SHP77 treated with DMSO at 0.1 percent for 48 hours (cell line): ENCODE data around the gene USPL1.

Source experiments
- DNase-seq: peaks from one replicate; lab custom pipeline; 2025; lab: John Stamatoyannopoulos, UW

The USPL1 gene

DNA sequence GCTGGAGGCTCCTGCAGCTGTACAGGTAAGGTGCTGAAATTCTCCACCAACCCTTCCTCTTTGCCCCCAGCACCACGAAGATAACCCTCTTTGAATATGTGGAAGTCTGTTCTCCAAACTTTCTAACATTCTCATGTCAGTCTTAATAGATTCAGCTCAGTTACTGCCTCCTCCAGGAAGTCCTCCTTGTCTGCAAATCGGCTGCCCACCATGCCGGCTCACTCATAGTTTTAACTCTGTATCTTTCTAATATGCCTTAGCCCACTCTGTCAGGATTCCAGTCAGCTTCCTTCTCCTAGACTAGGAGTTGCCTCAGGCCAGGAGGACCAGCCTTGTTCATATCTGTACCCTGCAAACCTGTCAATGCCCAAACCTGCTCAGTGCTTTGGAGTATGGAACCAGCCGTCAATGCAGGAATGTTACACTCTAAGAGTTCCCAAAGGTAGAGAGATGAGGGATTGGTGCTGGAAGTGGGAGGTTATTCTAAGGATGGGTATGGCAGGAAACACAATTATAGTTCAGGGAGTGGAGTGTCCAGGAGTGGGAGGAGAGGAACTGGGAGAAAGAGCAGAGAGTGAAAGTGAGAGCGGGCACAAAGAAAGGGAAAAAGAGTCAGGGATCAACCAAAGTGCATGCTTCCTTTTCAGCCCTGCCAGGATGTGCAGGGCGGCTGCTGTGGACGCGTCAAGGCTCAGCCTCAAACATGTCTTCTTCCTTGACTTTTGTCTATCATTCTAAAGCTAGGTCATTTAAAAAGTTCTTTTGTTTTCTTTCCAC is 79.6 kb downstream of the USPL1 start:
- DNase-seq = no peak

DNA sequence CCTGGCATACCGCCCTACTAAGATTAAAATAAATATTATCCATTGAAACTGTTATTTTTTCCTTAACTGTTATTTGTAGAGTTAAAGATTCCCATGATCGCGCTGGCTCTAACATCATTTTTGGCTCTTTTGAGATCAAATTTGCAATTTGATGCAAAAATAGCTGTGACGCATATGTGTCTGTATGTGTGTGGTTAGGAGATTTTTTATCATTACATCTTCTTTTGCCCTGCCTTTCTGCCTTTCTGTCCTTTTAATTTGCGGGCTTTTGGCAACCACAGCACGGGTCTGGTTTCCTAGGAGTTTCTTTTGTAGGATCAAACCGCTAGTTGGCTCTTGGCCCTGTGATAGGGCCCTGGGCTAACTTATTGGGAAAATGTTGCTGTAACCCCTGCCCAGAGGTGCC is 80.3 kb downstream of the USPL1 start:
- no peak for DNase-seq

DNA sequence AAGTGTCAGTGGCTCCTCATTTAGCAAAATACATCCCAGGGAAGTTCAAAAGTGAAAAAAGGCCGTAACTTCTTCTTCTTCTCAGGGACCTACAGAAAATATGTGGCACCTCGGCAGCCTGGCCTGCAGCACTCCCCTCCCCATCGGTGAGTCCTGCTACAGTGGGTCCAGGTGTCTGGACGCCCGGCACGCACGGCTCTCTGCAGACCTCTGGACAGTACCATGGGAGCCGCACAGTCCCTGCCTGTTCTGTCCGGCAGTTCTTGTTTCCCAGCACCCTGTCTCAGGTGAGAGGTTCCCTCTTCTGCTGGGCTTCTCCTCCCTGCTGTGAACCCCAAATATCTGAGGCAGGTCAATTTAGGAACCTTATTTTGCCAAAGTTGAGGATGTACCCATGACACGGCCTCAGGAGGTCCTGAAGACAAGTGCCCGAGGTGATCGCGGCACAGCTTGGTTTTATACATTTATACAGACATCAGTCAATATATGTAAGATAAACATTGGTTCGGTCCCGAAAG is 80.8 kb downstream of the USPL1 start:
- DNase-seq = no peak

DNA sequence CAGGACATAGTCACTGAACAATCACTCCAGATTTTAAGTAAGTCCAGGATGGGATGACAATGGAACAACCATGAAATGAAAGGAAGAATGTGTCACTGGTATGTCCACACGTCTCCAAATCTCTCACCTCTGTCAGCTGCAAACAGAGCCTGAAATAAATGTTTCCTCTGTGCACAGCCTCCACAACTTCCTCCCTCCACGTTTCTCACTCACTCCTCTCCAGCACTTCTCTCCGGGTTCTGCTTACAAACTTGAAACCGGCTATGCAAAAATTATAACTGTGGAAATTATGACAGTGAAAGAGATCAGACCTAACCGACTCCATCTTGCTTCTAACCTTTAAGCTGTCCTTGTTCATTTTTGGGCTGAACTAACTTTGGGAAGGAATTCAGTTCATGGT is 82.6 kb downstream of the USPL1 start:
- no peak for DNase-seq

DNA sequence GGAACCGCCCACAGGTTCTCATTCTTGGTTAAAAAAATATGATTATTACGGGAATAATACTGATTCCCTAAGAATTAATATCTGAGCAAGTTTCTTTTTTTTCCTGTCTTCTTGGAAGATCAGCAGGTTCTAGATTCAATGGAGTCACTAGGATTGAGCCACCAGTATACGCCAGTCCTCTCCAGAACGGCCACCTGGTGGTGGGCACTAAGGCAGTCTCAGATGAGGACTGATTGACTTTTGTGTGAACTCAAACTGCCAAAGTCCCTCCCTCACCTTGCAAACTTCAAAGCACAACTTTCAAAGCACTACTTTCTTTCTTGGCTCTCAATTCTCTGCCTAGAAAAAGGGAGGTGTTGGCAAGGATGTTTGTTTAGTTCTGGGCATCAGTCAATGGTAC is 84.3 kb downstream of the USPL1 start:
- DNase-seq = no peak

DNA sequence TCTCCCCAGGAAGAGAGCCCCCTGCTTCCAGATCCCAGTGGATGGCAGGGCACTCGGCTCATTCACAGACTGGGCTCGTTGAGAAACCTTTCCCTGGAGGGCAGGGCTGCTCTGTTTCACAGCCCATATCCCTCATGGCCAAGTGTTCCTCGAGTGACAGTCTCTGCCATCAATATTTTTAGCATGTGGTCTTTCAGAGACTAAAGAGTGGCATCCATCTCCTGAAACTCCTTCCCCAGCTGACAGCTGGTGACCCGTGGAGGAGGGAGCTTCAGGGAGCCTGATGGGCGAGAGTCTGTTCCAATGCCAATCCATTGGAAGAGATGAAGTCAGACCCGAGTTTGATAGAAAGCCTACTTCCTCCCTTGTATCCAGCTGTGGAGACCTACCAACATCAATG is 86.9 kb downstream of the USPL1 start:
- DNase-seq = no peak

DNA sequence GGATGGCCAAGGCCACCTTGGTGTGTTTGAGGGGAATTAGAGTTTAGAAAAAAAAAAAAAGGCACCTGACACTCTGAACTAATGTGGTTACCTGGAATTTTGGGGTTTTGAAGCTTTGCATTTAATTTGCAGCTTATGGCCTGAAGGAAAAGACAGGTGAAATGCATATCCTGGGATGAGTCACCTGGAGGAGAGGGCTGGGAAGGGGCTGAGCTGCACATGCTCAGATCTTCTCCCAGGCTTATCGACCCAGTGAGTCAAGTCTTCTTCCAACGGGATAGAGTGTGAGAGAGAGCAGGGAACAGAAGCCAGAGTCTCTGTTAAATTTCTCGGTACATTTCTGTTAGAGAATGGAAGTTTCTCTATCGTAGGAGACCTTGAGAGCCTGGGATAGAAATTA is 88.0 kb downstream of the USPL1 start:
- DNase-seq = no peak

DNA sequence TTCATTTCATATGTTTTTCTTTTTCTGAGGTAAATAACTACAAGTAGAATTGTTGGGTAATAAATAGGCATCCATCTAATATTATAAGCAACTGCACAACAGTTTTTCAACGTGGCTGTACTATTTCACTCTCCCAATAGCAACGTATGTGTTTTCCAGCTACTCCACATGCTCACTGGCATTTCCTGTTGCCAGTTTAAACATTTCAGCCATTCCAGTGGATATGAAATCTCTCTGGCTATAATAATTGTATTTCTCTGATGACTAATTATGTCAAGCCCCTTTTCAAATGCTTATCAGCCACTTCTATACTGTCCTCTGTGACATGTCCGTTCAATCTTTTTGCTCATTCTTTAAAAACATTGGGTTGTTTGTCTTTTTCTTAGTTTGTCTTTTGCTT is 90.8 kb downstream of the USPL1 start:
- DNase-seq = no peak
